Smooth muscle cell (in vitro differentiated cells): ENCODE measurements around the gene NOP14. TPM values are rescaled to one million over a fixed set of nuclear protein-coding genes. Genes with fewer than 3 reads are reported as not detected.

Experiments
- DNase-seq: peaks from one replicate; lab custom pipeline; 2025; ENCODE audit not compliant: unreplicated experiment; lab: John Stamatoyannopoulos, UW
- H2AFZ ChIP-seq: fragments of 200-600 bp; sonication (generic); 2 replicates; pipeline ENCODE4 v1.6.0; 2016; ENCODE audit warnings: antibody characterized with exemption, low read depth, mild to moderate bottlenecking
- H3F3A ChIP-seq: fragments of 200-600 bp; sonication (generic); 2 replicates; pipeline ENCODE4 v1.6.0; 2017; ENCODE audit warnings: antibody characterized with exemption, low read depth
- H3K27ac ChIP-seq: fragments of 200-600 bp; sonication (generic); 2 replicates; pipeline ENCODE4 v1.5.1; 2016; ENCODE audit warnings: low read depth, mild to moderate bottlenecking
- H3K27me3 ChIP-seq: fragments of 200-600 bp; sonication (generic); 2 replicates; pipeline ENCODE4 v1.6.1; 2016; ENCODE audit warnings: low read depth, mild to moderate bottlenecking
- H3K36me3 ChIP-seq: fragments of 200-600 bp; sonication (generic); 2 replicates; pipeline ENCODE4 v1.5.1; 2016; ENCODE audit warnings: low read depth
- H3K4me1 ChIP-seq: fragments of 200-600 bp; sonication (generic); 2 replicates; pipeline ENCODE4 v1.5.1; 2016; ENCODE audit warnings: low read depth
- H3K4me2 ChIP-seq: fragments of 200-600 bp; sonication (generic); 2 replicates; pipeline ENCODE4 v1.6.0; 2016; ENCODE audit warnings: mild to moderate bottlenecking
- H3K4me3 ChIP-seq: fragments of 200-600 bp; sonication (generic); 2 replicates; pipeline ENCODE4 v1.5.1; 2016; ENCODE audit warnings: mild to moderate bottlenecking
- H3K79me2 ChIP-seq: fragments of 200-600 bp; sonication (generic); 2 replicates; pipeline ENCODE4 v1.6.0; 2016; ENCODE audit warnings: low read depth, mild to moderate bottlenecking
- H3K9ac ChIP-seq: fragments of 200-600 bp; sonication (generic); 2 replicates; pipeline ENCODE4 v1.6.0; 2016; ENCODE audit warnings: low read depth
- H3K9me3 ChIP-seq: fragments of 200-600 bp; sonication (generic); replicated peaks from 2 replicates; pipeline ENCODE4 v1.5.1; 2016; ENCODE audit warnings: low read depth
- H4K20me1 ChIP-seq: fragments of 200-600 bp; sonication (generic); 2 replicates; pipeline ENCODE4 v1.6.0; 2016; ENCODE audit warnings: low read depth
- WGBS: methylation state at CpG from one replicate; pipeline ENCODE4 v1.1.7; 2016; ENCODE audit warnings: low lambda C conversion rate; 5-methylcytosine and 5-hydroxymethylcytosine counted together
- polyA plus RNA-seq: library from polyadenylated mRNA; unstranded; fragments of >200 nt; fragmentation: Nextera tagmentation; extraction: Ambion mirVana; gene quantifications from 2 replicates; pipeline ENCODE4 v1.2.1, GENCODE V29; 2016
- total RNA-seq: library from RNA; depleted of rRNA; stranded (reverse); fragments of >200 nt; gene quantifications from 2 replicates; pipeline ENCODE4 v1.2.3, GENCODE V29; 2014
- TF ChIP-seq, protein P1 (sequence below): fragments of 200-600 bp; sonication (generic); IDR thresholded peaks from 2 replicates; pipeline ENCODE4 v1.5.1; 2017; ENCODE audit warnings: borderline replicate concordance, mild to moderate bottlenecking, antibody characterized with exemption; ENCODE audit not compliant: insufficient read depth, poor library complexity, severe bottlenecking

Gene NOP14
- total and polyA plus RNA-seq, 2 experiments from 2014 or later, result 10.9 to 18.5 TPM

DNA sequence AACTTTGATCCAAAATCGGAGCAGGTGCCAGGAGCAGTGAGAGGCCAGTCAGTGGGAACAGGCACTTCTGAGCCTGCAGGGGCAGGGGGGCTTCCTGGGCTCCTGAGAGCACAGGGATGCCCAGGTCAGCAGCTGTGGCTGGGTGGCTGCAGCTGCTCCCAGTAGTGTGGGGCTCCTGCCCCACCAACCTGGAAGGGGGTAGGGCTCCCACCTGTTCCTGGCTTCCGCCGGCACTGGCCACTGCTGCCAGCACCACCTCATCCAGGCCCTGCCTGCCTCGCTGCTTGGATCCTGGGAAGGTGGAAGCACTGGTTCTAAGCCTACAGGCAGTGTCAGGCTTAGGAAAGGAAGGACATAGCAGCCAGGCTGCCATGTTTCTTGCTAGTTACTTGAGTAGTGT lies 18.8 kb upstream of the NOP14 start:
- no peaks in the 10 kb centered on the region for H3K9me3 ChIP-seq
- H3K36me3 ChIP-seq, result no peaks in the 10 kb centered on the region
- H3K79me2 ChIP-seq, result no peaks in the 10 kb centered on the region
- no peaks in the 10 kb centered on the region for H3K27me3 ChIP-seq
- no peak overlapping the region for H3K4me2 ChIP-seq
- 92% methylated on average over 4 of the region's 4 CpGs for WGBS
- H3K27ac ChIP-seq, result no peak overlapping the region
- DNase-seq, result no peak
- peaks cover 5% of the 10 kb centered on the region for H3K4me1 ChIP-seq
- H4K20me1 ChIP-seq, result no peaks in the 10 kb centered on the region
- peaks cover 14% of the 10 kb centered on the region for H3F3A ChIP-seq
- no peak overlapping the region for H3K4me3 ChIP-seq
- TF ChIP-seq, protein P1, sequence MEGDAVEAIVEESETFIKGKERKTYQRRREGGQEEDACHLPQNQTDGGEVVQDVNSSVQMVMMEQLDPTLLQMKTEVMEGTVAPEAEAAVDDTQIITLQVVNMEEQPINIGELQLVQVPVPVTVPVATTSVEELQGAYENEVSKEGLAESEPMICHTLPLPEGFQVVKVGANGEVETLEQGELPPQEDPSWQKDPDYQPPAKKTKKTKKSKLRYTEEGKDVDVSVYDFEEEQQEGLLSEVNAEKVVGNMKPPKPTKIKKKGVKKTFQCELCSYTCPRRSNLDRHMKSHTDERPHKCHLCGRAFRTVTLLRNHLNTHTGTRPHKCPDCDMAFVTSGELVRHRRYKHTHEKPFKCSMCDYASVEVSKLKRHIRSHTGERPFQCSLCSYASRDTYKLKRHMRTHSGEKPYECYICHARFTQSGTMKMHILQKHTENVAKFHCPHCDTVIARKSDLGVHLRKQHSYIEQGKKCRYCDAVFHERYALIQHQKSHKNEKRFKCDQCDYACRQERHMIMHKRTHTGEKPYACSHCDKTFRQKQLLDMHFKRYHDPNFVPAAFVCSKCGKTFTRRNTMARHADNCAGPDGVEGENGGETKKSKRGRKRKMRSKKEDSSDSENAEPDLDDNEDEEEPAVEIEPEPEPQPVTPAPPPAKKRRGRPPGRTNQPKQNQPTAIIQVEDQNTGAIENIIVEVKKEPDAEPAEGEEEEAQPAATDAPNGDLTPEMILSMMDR, result no peak
- no peak overlapping the region for H2AFZ ChIP-seq
- H3K9ac ChIP-seq, result no peak overlapping the region

DNA sequence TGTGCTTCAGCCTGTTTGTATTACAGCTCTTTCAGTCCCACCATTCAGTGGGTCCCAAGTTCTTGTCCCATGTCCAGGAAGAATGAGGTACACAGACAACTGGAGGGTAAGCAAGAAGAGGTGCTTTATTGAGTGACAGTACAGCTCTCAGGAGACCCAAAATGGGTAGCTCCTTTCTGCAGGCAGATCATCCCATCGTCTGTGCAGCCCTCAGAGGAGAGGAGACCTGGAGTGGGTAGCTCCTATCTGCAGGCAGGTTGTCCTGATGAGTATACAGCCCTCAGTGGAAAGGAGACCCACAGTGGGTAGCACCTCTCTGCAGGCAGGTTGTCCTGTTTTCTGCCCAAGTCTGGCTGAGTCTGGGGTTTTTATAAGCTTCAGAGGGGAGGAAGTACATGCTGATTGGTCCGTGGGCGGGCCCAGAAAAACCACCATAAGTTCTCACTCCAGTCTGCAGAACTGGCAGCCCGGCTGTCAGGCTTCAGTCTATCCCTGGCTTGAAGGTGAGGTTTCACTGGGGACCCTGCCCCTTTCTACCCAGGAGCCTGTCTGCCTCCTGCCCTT lies 18.1 kb upstream of the NOP14 start:
- Histone ChIP-seq H3K36me3 (no peaks in the 10 kb centered on the region), H4K20me1 (no peaks in the 10 kb centered on the region), H3K27ac (no peak overlapping the region), H3F3A (peaks cover 19% of the 10 kb centered on the region), H3K4me3 (no peak overlapping the region), H3K79me2 (no peaks in the 10 kb centered on the region), H3K4me2 (no peak overlapping the region), H3K4me1 (peaks cover 9% of the 10 kb centered on the region), H3K9me3 (no peaks in the 10 kb centered on the region), H3K9ac (no peak overlapping the region), H2AFZ (no peak overlapping the region), H3K27me3 (no peaks in the 10 kb centered on the region)
- 78% methylated on average over 4 of the region's 4 CpGs for WGBS
- DNase-seq, result no peak
- TF ChIP-seq, protein P1, result no peak

DNA sequence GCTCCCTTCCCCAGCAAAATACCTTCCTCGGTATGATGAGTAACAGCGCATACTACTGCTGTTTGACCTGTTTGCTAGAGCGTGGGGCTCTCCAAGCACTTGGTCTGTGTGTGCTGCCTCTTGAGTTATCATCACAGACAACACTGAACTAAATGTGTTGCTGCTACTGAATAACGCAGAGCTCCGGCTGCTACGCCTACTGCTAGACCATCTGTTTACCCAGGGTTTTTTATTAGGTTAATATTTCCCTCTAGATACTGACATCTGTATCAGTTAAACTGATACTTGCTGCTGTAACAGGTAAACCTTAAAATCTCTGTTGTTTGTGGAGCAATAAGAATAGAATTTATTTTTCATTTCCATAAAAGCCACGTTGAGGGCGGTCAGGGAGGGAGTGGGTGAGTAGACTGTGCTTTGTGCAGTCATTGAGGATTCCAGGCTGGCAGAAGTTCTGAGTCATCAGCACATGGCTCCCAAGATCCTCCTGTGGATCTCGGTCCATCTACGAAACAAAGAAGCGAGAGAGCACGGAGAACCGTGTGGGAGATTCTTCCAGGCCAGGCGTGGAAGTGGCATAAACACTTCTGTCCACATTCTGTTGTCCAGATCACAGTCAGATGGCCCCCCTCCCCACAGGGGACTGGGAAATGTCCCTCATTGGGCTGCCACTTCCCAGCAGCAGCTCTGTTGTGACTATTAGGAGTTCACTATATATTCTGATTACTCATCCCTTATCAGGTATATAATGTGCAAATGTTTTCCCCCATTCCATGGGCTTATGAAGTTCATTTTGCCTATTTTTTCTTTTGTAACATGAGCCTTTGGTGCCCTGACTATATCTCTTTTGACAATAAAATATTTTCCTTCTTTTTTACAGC lies 14.2 kb upstream of the NOP14 start:
- Histone ChIP-seq H3K9ac (peak overlapping the region; percentile 97), H4K20me1 (no peaks in the 10 kb centered on the region), H3K9me3 (no peaks in the 10 kb centered on the region), H2AFZ (peak overlapping the region; percentile 90), H3K4me1 (peaks cover 9% of the 10 kb centered on the region), H3K27ac (peak overlapping the region; percentile 100), H3K4me2 (peak overlapping the region; percentile 76), H3K36me3 (no peaks in the 10 kb centered on the region), H3K27me3 (no peaks in the 10 kb centered on the region), H3F3A (peaks cover 29% of the 10 kb centered on the region), H3K79me2 (no peaks in the 10 kb centered on the region), H3K4me3 (peak overlapping the region; percentile 30)
- 11% methylated on average over 14 of the region's 14 CpGs for WGBS
- TF ChIP-seq, protein P1, result no peak
- peak; percentile 39 for DNase-seq
